HG02973 (cell line): ENCODE measurements around the gene IQCK.
"Not testable (repeated sequence)": the region's sequence is repeated elsewhere in the genome, so short reads cannot be mapped to it uniquely, and the experiment has no call there.

ENCODE experiments used
- ATAC-seq: cut with Tn5 transposase; IDR thresholded peaks from one replicate; pipeline ENCODE4 v1.9.1; 2021; ENCODE audit warnings: moderate library complexity; ENCODE audit not compliant: unreplicated experiment

The IQCK gene

GRCh38 chr16:19785081-19785480 is 67.0 kb downstream of the IQCK start:
- ATAC-seq: no peak

GRCh38 chr16:19785512-19786130 is 67.5 kb downstream of the IQCK start:
- ATAC-seq: no peak

GRCh38 chr16:19801369-19801768 is 83.3 kb downstream of the IQCK start:
- ATAC-seq: not testable (repeated sequence)

GRCh38 chr16:19801824-19802223 is 83.8 kb downstream of the IQCK start:
- ATAC-seq: not testable (repeated sequence)

DNA sequence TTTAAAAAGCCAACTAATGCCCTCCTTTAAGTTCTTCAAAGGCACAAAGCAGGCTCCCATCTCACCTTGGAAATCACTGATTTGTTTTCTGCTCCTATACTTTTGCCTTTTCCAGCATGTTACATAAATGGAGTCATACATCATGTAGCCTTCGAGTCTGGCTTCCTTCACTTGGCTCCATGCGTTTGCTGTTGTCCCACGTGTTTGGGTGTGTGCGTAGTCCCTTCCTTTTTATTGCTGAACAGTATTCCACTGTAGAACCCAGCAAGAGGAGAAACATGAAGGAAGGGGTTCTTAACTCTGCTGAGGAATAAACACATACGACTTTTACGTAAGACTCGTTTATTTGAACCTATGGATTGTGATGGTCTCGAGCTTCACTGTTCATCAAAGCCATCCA is 84.5 kb downstream of the IQCK start:
- no peak for ATAC-seq

GRCh38 chr16:19804538-19805323 is 86.7 kb downstream of the IQCK start:
- ATAC-seq: no peak

DNA sequence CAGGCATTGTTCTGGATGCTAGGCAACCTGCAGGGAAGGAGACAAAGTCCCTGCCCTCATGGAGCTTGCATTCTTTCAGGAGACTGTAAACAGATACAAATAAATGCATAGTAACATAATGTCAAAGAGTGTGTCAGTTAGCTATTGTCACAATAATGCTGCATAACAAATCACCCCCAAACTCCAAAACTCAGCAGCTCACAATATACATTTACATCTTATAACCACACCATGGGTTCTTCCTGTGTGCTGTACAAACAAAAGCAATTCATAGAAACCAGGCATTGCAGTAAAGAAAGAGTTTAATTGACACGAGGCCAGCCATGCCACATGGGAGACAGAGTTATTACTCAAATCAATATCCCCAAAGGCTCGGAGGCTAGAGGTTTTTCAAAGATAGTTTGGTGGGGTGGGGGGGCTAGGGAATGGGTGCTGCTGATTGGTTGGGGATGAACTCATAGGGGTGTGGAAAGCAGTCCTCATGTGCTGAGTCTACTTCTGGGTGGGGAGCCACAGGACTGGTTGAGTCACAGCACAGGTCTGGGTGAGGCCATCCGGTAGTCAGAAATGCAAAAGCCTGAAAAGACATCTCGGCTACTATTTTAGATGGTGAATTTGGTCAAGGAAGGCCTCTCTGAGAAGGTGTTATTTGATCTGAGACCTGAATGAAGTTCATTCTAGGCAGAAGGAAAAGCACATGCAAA is 87.5 kb downstream of the IQCK start:
- no peak for ATAC-seq

DNA sequence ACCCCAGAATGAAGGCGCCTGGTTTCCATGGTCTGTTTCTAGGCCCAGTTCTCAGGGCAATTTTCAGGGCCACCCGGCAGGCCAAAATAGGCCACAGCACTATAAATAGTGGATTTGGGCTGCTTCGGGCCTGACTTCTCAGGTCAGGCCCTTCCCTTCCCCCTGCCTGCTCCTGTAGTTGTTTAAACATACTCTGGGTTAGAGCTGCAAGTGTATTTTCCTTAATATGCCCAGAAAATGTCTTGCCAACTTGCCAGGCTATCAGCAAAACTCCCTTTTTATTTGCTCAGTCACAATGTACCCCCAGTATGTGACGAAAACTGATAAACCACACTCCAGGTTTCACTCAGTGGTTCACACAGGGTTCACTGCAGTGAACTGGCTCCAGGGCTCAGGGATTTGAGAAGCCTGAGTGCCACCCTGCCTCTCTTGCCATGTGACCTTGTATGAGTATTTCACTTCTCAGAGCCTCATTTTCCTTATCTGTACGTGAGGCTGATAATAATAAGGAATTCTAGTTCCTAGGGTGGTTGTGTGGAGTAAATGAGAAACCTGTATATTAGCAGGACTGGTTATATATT is 90.1 kb downstream of the IQCK start:
- ATAC-seq: no peak

DNA sequence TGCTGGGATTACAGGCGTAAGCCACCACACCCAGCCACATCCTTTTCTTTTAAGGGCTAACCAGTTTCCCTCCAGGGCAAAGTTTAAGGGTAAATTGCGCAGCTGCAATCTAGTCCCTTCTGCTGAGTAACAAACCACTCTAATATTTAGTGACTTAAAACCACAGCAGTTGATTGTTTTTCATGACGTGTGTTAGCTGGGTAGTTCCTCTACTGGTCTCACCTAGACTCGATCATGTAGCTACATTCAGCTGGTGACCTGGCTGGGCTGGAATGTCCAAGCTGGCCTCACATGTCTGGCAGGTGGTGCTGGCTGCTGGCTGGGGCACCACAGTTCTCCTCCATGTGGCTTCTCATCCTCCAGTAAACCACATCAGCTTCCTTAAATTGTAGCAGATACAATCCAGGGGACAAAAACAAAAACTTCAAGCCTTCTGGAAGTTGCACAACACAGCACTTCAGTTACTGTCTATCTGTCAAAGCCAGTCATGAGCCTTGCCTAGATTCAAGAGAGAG is 91.1 kb downstream of the IQCK start:
- no peak for ATAC-seq

- ATAC-seq: no peak
These were observed 91.6 kb downstream of the IQCK start for GRCh38 chr16:19809693-19810092.

- ATAC-seq: no peak
These were observed 93.0 kb downstream of the IQCK start for GRCh38 chr16:19810817-19811731.

GRCh38 chr16:19812986-19813385 is 94.9 kb downstream of the IQCK start:
- ATAC-seq: no peak

- no peak for ATAC-seq
These were observed 97.3 kb downstream of the IQCK start for GRCh38 chr16:19815418-19815817.

DNA sequence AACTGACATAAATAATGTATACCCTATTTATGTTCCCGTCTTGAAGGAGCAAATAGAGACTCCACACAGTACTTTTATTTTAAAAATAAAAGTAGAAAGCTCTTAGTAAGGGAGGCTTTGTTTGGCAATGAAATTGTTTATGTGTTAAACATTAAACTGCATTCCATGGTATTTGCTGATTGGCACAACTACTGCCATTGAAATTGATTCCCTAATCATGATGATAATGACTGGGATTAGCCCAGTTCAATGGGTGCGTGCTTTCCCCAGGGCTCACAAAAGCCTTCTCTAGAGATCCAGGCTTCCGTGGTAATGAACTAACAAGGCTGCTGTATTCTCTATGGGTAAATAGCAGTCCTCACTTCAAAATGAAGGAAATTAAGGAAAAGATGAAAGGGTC is 99.1 kb downstream of the IQCK start:
- ATAC-seq: no peak

- no peak for ATAC-seq
These were observed 99.8 kb downstream of the IQCK start for GRCh38 chr16:19817875-19818274.

DNA sequence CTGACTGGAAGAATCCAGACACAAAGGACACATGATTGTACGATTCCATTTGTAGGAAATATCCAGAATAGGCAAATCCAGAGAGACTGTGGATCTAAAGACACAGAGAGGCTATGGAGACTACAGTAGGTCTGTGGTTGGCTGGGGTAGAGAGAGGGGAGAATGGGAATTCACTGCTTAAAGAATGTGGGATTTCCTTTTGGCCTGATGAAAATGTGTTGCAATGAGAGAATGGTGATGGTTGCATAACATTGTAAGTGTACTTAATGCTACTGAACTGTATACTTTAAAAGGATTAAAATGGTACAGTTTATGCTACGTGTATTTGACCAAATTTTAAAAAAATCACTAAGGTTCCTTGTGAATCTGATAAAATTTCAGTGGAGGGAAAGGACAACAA is 104.5 kb downstream of the IQCK start:
- ATAC-seq: no peak

DNA sequence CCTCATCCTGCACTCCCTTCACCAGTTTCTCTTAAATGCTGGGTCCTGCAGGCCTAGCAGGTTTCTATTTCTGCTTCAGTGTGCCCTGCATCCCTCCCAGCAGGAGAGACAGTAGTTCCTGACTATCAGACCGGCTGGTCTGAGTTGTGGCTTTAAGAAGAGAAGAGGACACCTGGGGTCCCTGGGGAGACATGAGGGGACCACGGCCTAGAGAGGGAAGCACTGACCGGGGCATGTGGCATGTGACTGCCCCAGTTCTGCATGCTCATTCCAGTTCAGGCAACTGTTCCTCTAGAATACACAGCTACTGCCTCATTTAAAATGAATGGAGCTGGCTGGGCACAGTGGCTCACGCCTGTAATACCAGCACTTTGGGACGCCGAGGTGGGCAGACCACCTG is 105.3 kb downstream of the IQCK start:
- ATAC-seq: no peak

DNA sequence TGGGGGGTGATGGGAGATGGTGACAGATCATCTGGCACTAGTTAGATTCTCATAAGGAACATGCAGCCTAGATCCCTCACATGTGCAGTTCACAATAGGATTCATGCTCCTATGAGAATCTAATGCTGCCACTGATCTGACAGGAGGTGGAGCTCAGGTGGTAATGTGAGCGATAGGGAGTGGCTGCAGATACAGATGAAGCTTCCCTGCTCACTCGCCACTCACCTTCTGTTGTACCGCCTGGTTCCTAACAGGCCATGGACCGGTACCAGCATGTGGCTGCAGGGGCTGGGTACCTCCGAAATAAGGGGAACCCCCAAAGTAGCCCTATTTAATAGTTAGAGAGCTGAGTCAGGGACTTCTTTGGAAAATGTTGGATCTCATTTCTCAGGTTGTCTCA is 106.1 kb downstream of the IQCK start:
- ATAC-seq: no peak

DNA sequence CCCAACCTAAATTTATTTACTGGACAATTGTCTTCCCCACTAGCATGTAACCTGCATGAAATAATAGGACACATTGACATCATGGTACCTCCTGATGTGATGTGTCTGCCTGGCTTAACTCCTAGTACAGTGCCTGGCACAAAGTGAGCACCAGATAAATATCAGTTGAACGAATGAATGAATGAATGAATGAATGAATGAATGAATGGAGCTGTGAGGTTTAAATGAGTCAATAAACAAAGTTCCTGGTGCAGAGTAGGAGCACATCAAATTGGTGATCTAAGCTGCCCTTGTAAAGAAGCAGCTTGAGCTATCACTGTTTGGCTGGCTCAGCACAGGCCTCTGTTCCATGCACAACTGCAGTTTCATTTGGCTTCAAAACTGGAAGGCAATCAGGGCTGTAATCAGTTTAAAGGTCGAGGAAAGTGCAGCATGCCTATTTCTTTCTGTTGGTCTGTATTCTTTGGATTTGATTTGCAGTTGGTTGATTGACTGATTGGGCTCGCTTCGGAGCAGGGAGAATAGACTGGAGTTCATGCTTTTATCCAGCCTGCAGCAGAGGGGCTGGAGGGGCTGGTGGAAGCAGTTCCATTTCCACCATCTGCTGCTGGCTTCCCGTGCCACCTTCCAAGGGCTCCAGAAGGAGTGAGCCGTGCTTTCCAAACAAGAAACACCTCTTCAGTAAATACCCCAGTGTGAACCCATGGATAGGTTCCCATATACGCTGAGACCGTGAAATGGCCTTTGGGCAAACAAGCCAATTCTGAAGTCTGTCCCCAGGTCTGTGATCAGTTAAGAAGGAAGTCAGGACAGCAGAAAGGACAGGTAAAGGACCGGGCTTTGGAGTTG is 112.0 kb downstream of the IQCK start:
- ATAC-seq: no peak
